Neural cell (in vitro differentiated cells): ENCODE data around the gene RPS6KA2. TPM values are rescaled to one million over a fixed set of nuclear protein-coding genes. Genes with fewer than 3 reads are reported as not detected.

Experiments used
- H2AFZ ChIP-seq: fragments of 200-600, 300-800 bp; sonication (generic), shearing (Covaris generic); 2 replicates; pipeline ENCODE4 v1.6.0; 2014; ENCODE audit warnings: low read depth, mild to moderate bottlenecking, antibody characterized with exemption, low read length, moderate library complexity
- H3F3A ChIP-seq: fragments of 200-600 bp; shearing (Covaris generic); 2 replicates; pipeline ENCODE4 v1.6.1; 2016; ENCODE audit warnings: mild to moderate bottlenecking, moderate library complexity, mixed read lengths, antibody characterized with exemption, low read length; ENCODE audit not compliant: insufficient read depth, poor library complexity, severe bottlenecking
- H3K27ac ChIP-seq: fragments of 200-600, 300-800 bp; sonication (generic), shearing (Covaris generic); 2 replicates; pipeline ENCODE4 v1.5.1; 2014; ENCODE audit warnings: mild to moderate bottlenecking, low read length, moderate library complexity
- H3K27me3 ChIP-seq: fragments of 300-800, 200-600 bp; sonication (generic), shearing (Covaris generic); 2 replicates; pipeline ENCODE4 v1.6.0; 2014; ENCODE audit warnings: mild to moderate bottlenecking, low read depth, low read length, moderate library complexity; ENCODE audit not compliant: insufficient read depth
- H3K36me3 ChIP-seq: fragments of 300-800, 200-600 bp; sonication (generic), shearing (Covaris generic); 2 replicates; pipeline ENCODE4 v1.5.1; 2014; ENCODE audit warnings: mild to moderate bottlenecking, antibody characterized with exemption, low read length, moderate library complexity; ENCODE audit not compliant: insufficient read depth
- H3K4me2 ChIP-seq: fragments of 300-800, 200-600 bp; sonication (generic), shearing (Covaris generic); 2 replicates; pipeline ENCODE4 v1.6.0; 2014; ENCODE audit warnings: mild to moderate bottlenecking, low read length
- H3K4me3 ChIP-seq: fragments of 300-800, 200-600 bp; sonication (generic), shearing (Covaris generic); 2 replicates; pipeline ENCODE4 v1.5.1; 2014; ENCODE audit warnings: mild to moderate bottlenecking, low read length, moderate library complexity
- H3K79me2 ChIP-seq: fragments of 200-600 bp; shearing (Covaris generic); replicated peaks from 2 replicates; pipeline ENCODE4 v1.6.0; 2014; ENCODE audit warnings: mild to moderate bottlenecking, low read length, moderate library complexity; ENCODE audit not compliant: insufficient read depth
- H3K9ac ChIP-seq: fragments of 300-800, 200-600 bp; sonication (generic), shearing (Covaris generic); 2 replicates; pipeline ENCODE4 v1.6.1; 2016; ENCODE audit warnings: mild to moderate bottlenecking, low read length, mixed read lengths
- H3K9me2 ChIP-seq: fragments of 200-600 bp; shearing (Covaris generic); 2 replicates; pipeline ENCODE4 v1.6.1; 2016; ENCODE audit warnings: mild to moderate bottlenecking, low read length, mixed read lengths; ENCODE audit not compliant: insufficient read depth
- H3K9me3 ChIP-seq: fragments of 200-600, 300-800 bp; sonication (generic), shearing (Covaris generic); 2 replicates; pipeline ENCODE4 v1.6.1; 2016; ENCODE audit warnings: mild to moderate bottlenecking, mixed run types, low read length, moderate library complexity, mixed read lengths
- H4K20me1 ChIP-seq: fragments of 200-600 bp; shearing (Covaris generic); 2 replicates; pipeline ENCODE4 v1.6.1; 2016; ENCODE audit warnings: mild to moderate bottlenecking, mixed run types; ENCODE audit not compliant: insufficient read depth
- EP300 ChIP-seq: fragments of 450-650 bp; conservative IDR thresholded peaks from 2 replicates; pipeline ENCODE4 v1.6.1; 2014; ENCODE audit warnings: antibody characterized with exemption, mild to moderate bottlenecking, moderate library complexity; ENCODE audit not compliant: poor library complexity, severe bottlenecking
- EZH2 ChIP-seq: fragments of 200-600, 300-800 bp; shearing (Covaris generic), sonication (generic); IDR thresholded peaks from 2 replicates; pipeline ENCODE4 v1.6.1; 2014; ENCODE audit warnings: antibody characterized with exemption, low read length, borderline replicate concordance, mild to moderate bottlenecking; ENCODE audit not compliant: insufficient read depth, poor library complexity, severe bottlenecking
- MXI1 ChIP-seq: fragments of 450-650 bp; conservative IDR thresholded peaks from 2 replicates; pipeline ENCODE4 v1.6.1; 2014; ENCODE audit warnings: antibody characterized with exemption, mild to moderate bottlenecking; ENCODE audit not compliant: poor library complexity, severe bottlenecking
- POLR2AphosphoS5 ChIP-seq: IDR thresholded peaks from 2 replicates; pipeline ENCODE4 v1.6.1; 2012
- RAD21 ChIP-seq: fragments of 450-650 bp; conservative IDR thresholded peaks from 2 replicates; pipeline ENCODE4 v1.6.1; 2014; ENCODE audit warnings: antibody characterized with exemption, mild to moderate bottlenecking, moderate library complexity
- SMC3 ChIP-seq: fragments of 450-650 bp; conservative IDR thresholded peaks from 2 replicates; pipeline ENCODE4 v1.6.1; 2014; ENCODE audit warnings: antibody characterized with exemption, mild to moderate bottlenecking, moderate library complexity; ENCODE audit not compliant: poor library complexity
- TAF1 ChIP-seq: IDR thresholded peaks from 2 replicates; pipeline ENCODE4 v1.6.1; 2012; ENCODE audit warnings: low read depth
- polyA plus RNA-seq: library from polyadenylated mRNA; depleted of rRNA; stranded (reverse); fragments of >200 nt; gene quantifications from 2 replicates; pipeline ENCODE4 v1.2.3, GENCODE V29; 2014
- TF ChIP-seq, protein P1 (sequence below): IDR thresholded peaks from 2 replicates; pipeline ENCODE4 v1.6.1; 2012; ENCODE audit warnings: borderline replicate concordance
- TF ChIP-seq, protein P2 (sequence below): fragments of 450-650 bp; IDR thresholded peaks from 2 replicates; pipeline ENCODE4 v1.5.1; 2014; ENCODE audit warnings: antibody characterized with exemption, mild to moderate bottlenecking, moderate library complexity; ENCODE audit not compliant: poor library complexity, severe bottlenecking

Gene RPS6KA2
- polyA plus RNA-seq, 1 donor from 2014 or later: 34.3 TPM

DNA sequence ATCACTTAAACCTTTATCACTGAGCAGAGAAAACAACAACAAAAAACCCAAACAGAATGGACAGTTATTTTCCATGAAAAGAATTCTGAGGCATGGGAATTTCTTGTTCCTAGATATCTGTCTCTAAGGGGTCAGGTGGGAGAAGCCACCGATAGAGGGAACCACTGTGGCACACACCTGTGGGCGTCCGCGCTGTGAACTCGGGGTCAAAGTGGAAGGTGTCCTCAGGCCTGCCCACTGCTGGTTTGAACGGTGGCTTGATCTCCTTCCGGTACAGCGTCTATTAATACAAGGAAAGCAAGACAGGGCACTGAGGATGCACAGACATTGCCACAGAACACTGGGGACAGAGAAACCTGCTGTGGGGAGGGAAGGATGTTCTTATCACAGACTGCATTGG is 167.8 kb downstream of the RPS6KA2 start:
- no peaks in the 10 kb centered on the region for H3K79me2 ChIP-seq
- H3K27ac ChIP-seq: no peak overlapping the region
- no peaks in the 10 kb centered on the region for H3K9me3 ChIP-seq
- H3K9me2 ChIP-seq: no peaks in the 10 kb centered on the region
- no peak overlapping the region for H3K4me3 ChIP-seq
- no peaks in the 10 kb centered on the region for H4K20me1 ChIP-seq
- peaks cover 12% of the 10 kb centered on the region for H3K36me3 ChIP-seq
- no peak overlapping the region for H2AFZ ChIP-seq
- H3K27me3 ChIP-seq: no peaks in the 10 kb centered on the region
- no peak overlapping the region for H3K4me2 ChIP-seq
- H3K9ac ChIP-seq: no peak overlapping the region
- TF ChIP-seq, protein P1, sequence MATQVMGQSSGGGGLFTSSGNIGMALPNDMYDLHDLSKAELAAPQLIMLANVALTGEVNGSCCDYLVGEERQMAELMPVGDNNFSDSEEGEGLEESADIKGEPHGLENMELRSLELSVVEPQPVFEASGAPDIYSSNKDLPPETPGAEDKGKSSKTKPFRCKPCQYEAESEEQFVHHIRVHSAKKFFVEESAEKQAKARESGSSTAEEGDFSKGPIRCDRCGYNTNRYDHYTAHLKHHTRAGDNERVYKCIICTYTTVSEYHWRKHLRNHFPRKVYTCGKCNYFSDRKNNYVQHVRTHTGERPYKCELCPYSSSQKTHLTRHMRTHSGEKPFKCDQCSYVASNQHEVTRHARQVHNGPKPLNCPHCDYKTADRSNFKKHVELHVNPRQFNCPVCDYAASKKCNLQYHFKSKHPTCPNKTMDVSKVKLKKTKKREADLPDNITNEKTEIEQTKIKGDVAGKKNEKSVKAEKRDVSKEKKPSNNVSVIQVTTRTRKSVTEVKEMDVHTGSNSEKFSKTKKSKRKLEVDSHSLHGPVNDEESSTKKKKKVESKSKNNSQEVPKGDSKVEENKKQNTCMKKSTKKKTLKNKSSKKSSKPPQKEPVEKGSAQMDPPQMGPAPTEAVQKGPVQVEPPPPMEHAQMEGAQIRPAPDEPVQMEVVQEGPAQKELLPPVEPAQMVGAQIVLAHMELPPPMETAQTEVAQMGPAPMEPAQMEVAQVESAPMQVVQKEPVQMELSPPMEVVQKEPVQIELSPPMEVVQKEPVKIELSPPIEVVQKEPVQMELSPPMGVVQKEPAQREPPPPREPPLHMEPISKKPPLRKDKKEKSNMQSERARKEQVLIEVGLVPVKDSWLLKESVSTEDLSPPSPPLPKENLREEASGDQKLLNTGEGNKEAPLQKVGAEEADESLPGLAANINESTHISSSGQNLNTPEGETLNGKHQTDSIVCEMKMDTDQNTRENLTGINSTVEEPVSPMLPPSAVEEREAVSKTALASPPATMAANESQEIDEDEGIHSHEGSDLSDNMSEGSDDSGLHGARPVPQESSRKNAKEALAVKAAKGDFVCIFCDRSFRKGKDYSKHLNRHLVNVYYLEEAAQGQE: no peak
- no peak for TF ChIP-seq EZH2
- no peak for TF ChIP-seq MXI1
- no peak for TF ChIP-seq RAD21
- no peak for TF ChIP-seq EP300
- TF ChIP-seq, protein P2, sequence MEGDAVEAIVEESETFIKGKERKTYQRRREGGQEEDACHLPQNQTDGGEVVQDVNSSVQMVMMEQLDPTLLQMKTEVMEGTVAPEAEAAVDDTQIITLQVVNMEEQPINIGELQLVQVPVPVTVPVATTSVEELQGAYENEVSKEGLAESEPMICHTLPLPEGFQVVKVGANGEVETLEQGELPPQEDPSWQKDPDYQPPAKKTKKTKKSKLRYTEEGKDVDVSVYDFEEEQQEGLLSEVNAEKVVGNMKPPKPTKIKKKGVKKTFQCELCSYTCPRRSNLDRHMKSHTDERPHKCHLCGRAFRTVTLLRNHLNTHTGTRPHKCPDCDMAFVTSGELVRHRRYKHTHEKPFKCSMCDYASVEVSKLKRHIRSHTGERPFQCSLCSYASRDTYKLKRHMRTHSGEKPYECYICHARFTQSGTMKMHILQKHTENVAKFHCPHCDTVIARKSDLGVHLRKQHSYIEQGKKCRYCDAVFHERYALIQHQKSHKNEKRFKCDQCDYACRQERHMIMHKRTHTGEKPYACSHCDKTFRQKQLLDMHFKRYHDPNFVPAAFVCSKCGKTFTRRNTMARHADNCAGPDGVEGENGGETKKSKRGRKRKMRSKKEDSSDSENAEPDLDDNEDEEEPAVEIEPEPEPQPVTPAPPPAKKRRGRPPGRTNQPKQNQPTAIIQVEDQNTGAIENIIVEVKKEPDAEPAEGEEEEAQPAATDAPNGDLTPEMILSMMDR: no peak
- no peak for TF ChIP-seq POLR2AphosphoS5
- no peak for TF ChIP-seq SMC3
- no peak for TF ChIP-seq TAF1
- H3F3A ChIP-seq: no peaks in the 10 kb centered on the region

DNA sequence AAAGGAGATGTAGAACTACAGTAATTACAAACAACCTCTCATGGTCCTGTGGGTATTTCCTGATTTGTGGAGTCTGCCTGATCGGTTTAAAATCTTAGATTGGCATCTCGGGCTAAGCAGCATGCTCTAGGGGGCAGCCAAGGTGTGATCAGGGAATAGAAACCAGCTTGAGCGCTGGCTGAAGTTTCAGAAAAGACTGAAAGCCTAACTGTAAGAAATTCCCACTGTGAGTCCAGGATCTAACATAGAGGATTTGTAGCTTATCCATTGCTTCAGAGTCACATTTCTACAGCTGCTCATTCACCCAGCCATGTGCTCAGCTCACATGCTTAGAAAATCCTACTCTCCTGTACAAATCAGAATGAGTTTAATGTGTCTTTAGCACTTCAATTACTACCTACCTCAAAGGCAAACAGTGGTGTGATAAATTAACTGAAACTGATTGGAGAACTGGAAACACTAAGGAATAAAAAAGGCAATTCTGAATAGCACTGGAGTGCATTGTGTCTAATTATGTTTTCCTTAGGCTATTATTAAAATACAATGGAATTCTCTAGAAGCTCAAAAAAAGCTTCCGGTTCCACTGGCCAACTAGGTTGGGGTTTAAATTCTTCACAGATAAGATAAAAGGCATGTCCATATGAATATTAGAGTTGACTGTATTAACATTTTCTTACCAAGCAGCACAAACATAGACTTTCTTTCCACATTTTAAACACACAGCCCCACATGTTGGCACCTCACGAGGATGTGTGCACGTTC is 170.5 kb downstream of the RPS6KA2 start:
- peak; percentile 54 for TF ChIP-seq RAD21
- TF ChIP-seq SMC3: peak; percentile 52
- TF ChIP-seq, protein P2: peak; percentile 44
- TF ChIP-seq, protein P1: no peak
- H3K27me3 ChIP-seq: no peaks in the 10 kb centered on the region
- H3K4me3 ChIP-seq: no peak overlapping the region
- no peaks in the 10 kb centered on the region for H3K9me3 ChIP-seq
- H3K79me2 ChIP-seq: no peaks in the 10 kb centered on the region
- no peaks in the 10 kb centered on the region for H3K9me2 ChIP-seq
- H3K4me2 ChIP-seq: no peak overlapping the region
- H3F3A ChIP-seq: no peaks in the 10 kb centered on the region
- H3K9ac ChIP-seq: no peak overlapping the region
- H2AFZ ChIP-seq: no peak overlapping the region
- no peaks in the 10 kb centered on the region for H4K20me1 ChIP-seq
- no peak overlapping the region for H3K27ac ChIP-seq
- H3K36me3 ChIP-seq: peaks cover 16% of the 10 kb centered on the region
